GM12878 (cell line): ENCODE measurements around the gene ASB2. TPM values are rescaled to one million over a fixed set of nuclear protein-coding genes. Genes with fewer than 3 reads are reported as not detected.

Experiments used
- BMI1 ChIP-seq: fragments of 450-650 bp; IDR thresholded peaks from 2 replicates; pipeline ENCODE4 v1.6.1; 2016; ENCODE audit warnings: mild to moderate bottlenecking, moderate library complexity, borderline replicate concordance
- CREM ChIP-seq: IDR thresholded peaks from 2 replicates; pipeline ENCODE4 v1.6.1; 2014; ENCODE audit warnings: antibody characterized with exemption, low read depth
- EGR1 ChIP-seq, 2 experiments: IDR thresholded peaks; 1 replicate in 1 of 2; 2 replicates in 1 of 2; pipeline ENCODE4 v1.6.1; 2011 to 2012; ENCODE audit warnings: low read depth in 2 of 2, low read length in 2 of 2, borderline replicate concordance in 1 of 2, mild to moderate bottlenecking in 1 of 2, moderate library complexity in 1 of 2
- HCFC1 ChIP-seq: fragments of 150-350 bp; IDR thresholded peaks from 2 replicates; pipeline ENCODE4 v1.6.1; 2014; ENCODE audit warnings: low read length
- KLF5 ChIP-seq: fragments of 450-650 bp; IDR thresholded peaks from 2 replicates; pipeline ENCODE4 v1.6.1; 2014; ENCODE audit warnings: mild to moderate bottlenecking; ENCODE audit not compliant: partially characterized antibody
- LARP7 ChIP-seq: fragments of 450-650 bp; IDR thresholded peaks from 2 replicates; pipeline ENCODE4 v1.6.1; 2017; ENCODE audit warnings: mild to moderate bottlenecking
- NFXL1 ChIP-seq: fragments of 450-650 bp; IDR thresholded peaks from 2 replicates; pipeline ENCODE4 v1.6.1; 2017; ENCODE audit warnings: antibody characterized with exemption, mild to moderate bottlenecking, borderline replicate concordance
- POLR2AphosphoS5 ChIP-seq: IDR thresholded peaks from 2 replicates; pipeline ENCODE4 v1.6.1; 2011; ENCODE audit warnings: mild to moderate bottlenecking, low read length, inconsistent platforms
- RAD51 ChIP-seq: fragments of 450-650 bp; IDR thresholded peaks from 2 replicates; pipeline ENCODE4 v1.6.1; 2016; ENCODE audit warnings: moderate library complexity, mild to moderate bottlenecking, inconsistent platforms
- RELA ChIP-seq: fragments of 450-650 bp; IDR thresholded peaks from 2 replicates; pipeline ENCODE4 v1.8.0; 2014; ENCODE audit warnings: borderline replicate concordance; ENCODE audit not compliant: partially characterized antibody
- SMAD5 ChIP-seq: IDR thresholded peaks from 2 replicates; pipeline ENCODE4 v1.6.1; 2016; ENCODE audit warnings: antibody characterized with exemption, low read depth
- SPI1 ChIP-seq: IDR thresholded peaks from 2 replicates; pipeline ENCODE4 v1.6.1; 2011; ENCODE audit warnings: low read depth, mild to moderate bottlenecking, low read length, moderate library complexity, borderline replicate concordance; ENCODE audit not compliant: insufficient read depth
- STAT1 ChIP-seq: fragments of 450-650 bp; conservative IDR thresholded peaks from 2 replicates; pipeline ENCODE4 v1.6.1; 2014; ENCODE audit warnings: antibody characterized with exemption, mild to moderate bottlenecking
- ZNF207 ChIP-seq: fragments of 450-650 bp; IDR thresholded peaks from 2 replicates; pipeline ENCODE4 v1.6.1; 2014; ENCODE audit warnings: antibody characterized with exemption, mild to moderate bottlenecking, borderline replicate concordance
- ZNF592 ChIP-seq: fragments of 450-650 bp; IDR thresholded peaks from 2 replicates; pipeline ENCODE4 v1.6.1; 2017; ENCODE audit warnings: mild to moderate bottlenecking, moderate library complexity
- ZSCAN29 ChIP-seq: fragments of 450-650 bp; IDR thresholded peaks from 2 replicates; pipeline ENCODE4 v1.6.1; 2017; ENCODE audit warnings: mild to moderate bottlenecking, moderate library complexity
- polyA plus RNA-seq, 11 experiments: library from polyadenylated mRNA; depleted of rRNA in 4 of 11; unstranded in 6 of 11; stranded (reverse) in 5 of 11; fragments of >200 nt; fragmentation: Nextera tagmentation in 4 of 11; fragmentation: Illumina TruSeq in 1 of 11; extraction: Ambion mirVana in 4 of 11; extraction: Trizol in 1 of 11; gene quantifications; 1 replicate in 1 of 11; 2 replicates in 10 of 11; pipeline versions ENCODE4 v1.2.1 to v1.2.3, GENCODE V29; 2011 to 2016; ENCODE audit warnings: inconsistent platforms in 2 of 11, missing spikeins in 2 of 11, low read depth in 1 of 11
- total RNA-seq, 4 experiments: library from RNA; depleted of rRNA in 3 of 4; stranded (reverse); fragments of >200 nt in 3 of 4; fragmentation: Illumina TruSeq in 1 of 4; extraction: Trizol in 1 of 4; gene quantifications; 2 replicates each; pipeline versions ENCODE4 v1.2.1 to v1.2.3, GENCODE V29; 2013 to 2021
- TF ChIP-seq, protein P1 (sequence below): fragments of 450-650 bp; IDR thresholded peaks from 2 replicates; pipeline ENCODE4 v1.6.1; 2017; ENCODE audit warnings: mild to moderate bottlenecking
- TF ChIP-seq, protein P2 (sequence below): IDR thresholded peaks from 2 replicates; pipeline ENCODE4 v1.6.1; 2012; ENCODE audit warnings: low read depth, low read length, improper control_type of control experiment

Gene ASB2
- total and polyA plus RNA-seq, 10 of the 15 experiments (the other 5 are each of a cell fraction or from before 2014, with no cell fraction given): 3.0 to 54.8 (median 33.5) TPM

DNA sequence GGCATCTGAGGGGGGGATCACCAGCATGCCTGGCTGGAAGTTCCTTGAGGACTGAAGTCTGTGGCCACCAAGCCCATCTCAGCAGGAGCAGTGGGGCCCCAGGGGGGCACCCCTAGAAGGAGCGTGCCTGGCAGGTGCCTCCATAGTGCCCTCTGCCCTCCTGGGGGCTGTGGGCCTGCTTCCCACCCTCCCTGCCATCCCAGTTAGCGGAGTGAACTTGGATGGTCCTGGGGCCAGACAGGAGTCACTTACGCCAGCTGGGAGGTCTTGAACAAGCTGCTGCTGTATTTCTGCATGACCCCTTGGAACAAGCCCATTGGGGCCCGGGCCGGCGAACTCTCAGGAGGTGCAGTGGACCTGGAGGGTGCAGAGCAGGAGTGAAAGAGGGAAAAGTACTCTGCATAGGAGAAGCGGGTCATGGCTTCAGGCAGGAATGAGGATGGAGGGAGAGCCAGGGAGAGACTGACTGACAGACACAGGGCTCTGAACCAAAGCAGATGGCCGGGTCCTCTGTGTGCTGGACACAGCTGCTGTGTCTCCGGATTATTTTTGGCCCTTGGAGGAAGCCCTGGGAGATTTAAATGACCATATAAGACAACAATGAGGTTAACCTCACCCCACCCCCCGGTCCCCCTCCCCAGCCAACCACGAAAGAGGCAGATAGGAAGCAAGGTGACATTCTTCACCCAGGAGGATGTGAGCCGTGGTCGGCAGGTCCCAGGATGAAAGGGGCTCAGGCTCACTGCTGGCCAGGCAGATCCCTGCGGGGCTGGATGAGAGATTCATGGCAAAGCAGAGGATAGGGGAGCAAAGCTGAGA is 19.6 kb downstream of the ASB2 start (continued):
- TF ChIP-seq CREM (no peak), STAT1 (no peak), SMAD5 (no peak), RELA (no peak), SPI1 (no peak), NFXL1 (no peak), ZNF592 (no peak), HCFC1 (no peak), RAD51 (no peak), BMI1 (0 out of 2 replicates have a peak, but pooled peaks have one; percentile 8), POLR2AphosphoS5 (peak; percentile 20; the same call in 1 of the 2 replicates), KLF5 (no peak), ZSCAN29 (no peak), ZNF207 (no peak), LARP7 (no peak), EGR1 (IDR thresholded peaks at IDR 0.05; ENCODE audit: borderline replicate concordance in 1 of 2, low read depth in 2 of 2, low read length in 2 of 2) (peak in 1 of 2 experiments; percentile 21; a peak in 1 of 3 replicates)
- TF ChIP-seq, protein P1, sequence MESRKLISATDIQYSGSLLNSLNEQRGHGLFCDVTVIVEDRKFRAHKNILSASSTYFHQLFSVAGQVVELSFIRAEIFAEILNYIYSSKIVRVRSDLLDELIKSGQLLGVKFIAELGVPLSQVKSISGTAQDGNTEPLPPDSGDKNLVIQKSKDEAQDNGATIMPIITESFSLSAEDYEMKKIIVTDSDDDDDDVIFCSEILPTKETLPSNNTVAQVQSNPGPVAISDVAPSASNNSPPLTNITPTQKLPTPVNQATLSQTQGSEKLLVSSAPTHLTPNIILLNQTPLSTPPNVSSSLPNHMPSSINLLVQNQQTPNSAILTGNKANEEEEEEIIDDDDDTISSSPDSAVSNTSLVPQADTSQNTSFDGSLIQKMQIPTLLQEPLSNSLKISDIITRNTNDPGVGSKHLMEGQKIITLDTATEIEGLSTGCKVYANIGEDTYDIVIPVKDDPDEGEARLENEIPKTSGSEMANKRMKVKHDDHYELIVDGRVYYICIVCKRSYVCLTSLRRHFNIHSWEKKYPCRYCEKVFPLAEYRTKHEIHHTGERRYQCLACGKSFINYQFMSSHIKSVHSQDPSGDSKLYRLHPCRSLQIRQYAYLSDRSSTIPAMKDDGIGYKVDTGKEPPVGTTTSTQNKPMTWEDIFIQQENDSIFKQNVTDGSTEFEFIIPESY: no peak
- TF ChIP-seq, protein P2, sequence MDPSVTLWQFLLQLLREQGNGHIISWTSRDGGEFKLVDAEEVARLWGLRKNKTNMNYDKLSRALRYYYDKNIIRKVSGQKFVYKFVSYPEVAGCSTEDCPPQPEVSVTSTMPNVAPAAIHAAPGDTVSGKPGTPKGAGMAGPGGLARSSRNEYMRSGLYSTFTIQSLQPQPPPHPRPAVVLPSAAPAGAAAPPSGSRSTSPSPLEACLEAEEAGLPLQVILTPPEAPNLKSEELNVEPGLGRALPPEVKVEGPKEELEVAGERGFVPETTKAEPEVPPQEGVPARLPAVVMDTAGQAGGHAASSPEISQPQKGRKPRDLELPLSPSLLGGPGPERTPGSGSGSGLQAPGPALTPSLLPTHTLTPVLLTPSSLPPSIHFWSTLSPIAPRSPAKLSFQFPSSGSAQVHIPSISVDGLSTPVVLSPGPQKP: 0 out of 2 replicates have a peak, but pooled peaks have one; percentile 32
